ENCODE measurements around the gene WFDC1.

WFDC1 gene

DNA sequence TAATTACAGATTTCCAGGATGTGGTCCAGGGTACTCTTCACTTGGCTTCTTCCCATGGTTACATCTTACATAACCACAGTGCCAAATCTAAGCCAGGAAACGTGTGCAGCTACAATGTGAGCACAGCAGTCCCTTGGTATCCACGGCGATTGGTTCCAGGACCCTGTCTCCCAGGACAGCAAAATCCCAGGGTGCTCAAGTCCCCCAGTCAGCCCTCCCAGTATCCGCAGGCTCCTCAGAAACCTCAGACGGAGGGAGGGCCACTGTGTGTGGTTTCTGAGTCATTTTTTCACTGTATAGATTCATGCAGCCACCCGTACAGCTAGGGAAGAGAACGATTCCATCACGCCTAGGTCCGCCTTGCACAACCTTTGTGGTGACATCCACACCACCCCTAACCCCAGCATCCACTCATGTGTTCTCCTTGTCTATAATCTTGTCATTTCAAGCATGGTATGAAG lies 62.5 kb downstream of the WFDC1 start:
- DNase-seq, result peak; percentile 5

- no peak for DNase-seq
These were observed 64.1 kb downstream of the WFDC1 start for GRCh38 chr16:84358601-84359295.

DNA sequence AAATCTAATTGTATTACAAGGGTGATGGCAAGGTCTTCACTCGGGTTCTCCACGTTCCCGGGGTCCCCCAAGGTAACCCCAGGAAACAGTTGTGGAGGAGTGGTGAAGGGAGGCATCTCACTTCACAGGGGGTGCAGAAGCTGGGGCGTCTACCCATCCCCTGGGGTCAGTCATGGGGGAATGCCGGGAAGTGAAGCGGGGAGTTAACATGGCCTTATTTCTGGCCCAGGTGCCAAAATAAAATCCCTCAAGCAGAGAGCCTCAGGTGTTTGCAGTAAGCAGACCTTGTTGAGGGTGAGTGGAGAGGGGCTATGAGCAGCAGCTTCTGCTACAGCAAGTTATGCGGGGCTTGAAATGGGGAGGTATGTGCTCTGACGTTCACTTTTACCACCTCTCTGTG lies 64.6 kb downstream of the WFDC1 start:
- no peak for DNase-seq

DNA sequence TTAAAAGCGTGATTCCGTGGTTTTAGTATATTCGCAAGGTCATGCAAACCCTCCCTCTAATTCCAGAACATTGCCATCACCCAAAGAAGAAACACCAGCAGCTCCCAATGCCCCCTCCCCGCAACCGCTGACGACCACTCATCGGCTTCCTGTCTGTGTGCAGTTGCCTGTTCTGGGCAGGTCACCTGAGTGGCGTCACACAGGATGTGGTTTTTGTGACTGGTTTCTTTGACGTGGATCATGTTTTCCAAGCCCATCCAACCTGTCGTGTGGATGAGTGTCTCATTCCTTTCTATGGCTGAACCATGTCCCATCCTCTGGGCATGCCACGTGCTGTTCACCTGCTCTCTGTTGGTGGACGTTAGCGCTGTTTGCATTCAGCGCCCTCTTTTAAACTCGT lies 65.5 kb downstream of the WFDC1 start:
- peak; percentile 4 for DNase-seq

- DNase-seq, result no peak
These were observed 66.1 kb downstream of the WFDC1 start for GRCh38 chr16:84360748-84361147.

- no peak for DNase-seq
These were observed 66.9 kb downstream of the WFDC1 start for GRCh38 chr16:84361546-84361945.

GRCh38 chr16:84362471-84362941 lies 67.8 kb downstream of the WFDC1 start:
- DNase-seq, result no peak

- DNase-seq, result no peak
These were observed 71.5 kb downstream of the WFDC1 start for GRCh38 chr16:84366208-84366607.

- no peak for DNase-seq
These were observed 72.6 kb downstream of the WFDC1 start for GRCh38 chr16:84367297-84367680.

GRCh38 chr16:84367750-84368307 lies 73.2 kb downstream of the WFDC1 start:
- no peak for DNase-seq

- no peak for DNase-seq
These were observed 73.8 kb downstream of the WFDC1 start, which contains the start of gene ATP2C2 for GRCh38 chr16:84368308-84368996. Gene ATP2C2, plus strand, starts transcription at chr16:84368538. Its CDS starts 78 bp downstream, at chr16:84368616.

DNA sequence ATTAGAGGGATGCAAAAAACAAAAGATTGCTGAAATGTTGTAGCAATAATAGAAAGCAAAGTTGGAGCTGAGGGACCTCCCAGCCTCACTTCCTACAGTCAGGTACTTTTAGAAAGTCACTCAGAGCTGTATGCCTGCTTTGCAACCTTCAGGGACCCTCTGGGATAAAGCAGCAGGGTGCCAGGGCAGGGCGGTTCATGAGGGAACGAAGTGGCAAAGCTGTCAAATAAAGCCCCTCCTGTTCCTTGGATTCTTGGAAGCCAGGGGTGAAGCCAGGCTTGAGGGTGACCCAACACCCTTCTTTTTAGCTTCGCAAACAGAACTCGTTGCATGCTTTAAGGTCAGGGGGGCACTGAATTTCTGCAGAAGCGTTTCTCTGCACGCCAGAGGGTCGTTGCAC lies 74.4 kb downstream of the WFDC1 start:
- no peak for DNase-seq

- DNase-seq, result no peak
These were observed 75.4 kb downstream of the WFDC1 start for GRCh38 chr16:84369938-84370627.

DNA sequence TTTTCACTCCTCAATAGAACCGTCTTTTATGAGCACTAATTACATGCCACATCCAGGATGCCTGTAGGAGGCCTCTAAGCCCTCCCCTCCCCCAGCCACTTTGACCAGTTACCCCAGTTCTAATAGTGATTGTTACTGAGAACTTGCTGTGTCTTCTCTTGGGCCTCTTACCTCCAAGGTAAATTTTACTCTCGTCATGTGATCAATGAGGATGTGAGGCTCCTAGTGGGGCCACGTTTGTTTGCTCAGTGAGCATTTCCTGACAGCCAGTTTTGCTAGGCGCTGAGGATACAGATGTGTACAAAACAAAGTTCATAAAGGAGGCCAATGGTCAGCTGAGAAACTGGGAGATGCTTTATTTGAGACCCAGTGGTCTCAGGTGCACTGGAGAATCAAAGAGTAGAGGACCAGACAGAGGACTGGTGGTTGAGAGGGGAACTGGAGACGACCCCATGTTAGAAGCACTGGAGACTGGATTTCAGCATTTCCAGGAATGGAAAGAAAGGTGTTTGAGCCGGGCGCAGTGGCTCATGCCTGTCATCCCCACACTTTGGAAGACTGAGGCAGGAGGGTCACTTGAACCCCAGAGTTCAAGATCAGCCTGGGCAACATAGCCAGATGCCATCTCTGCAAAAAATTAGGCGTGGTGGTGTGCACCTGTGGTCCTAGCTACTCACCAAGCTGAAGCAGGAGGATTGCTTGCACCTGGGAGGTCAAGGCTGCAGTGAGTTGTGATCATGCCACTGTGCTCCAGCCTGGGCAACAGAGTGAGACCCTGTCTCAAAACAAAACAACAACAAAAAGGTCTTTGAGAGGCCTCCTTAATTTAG lies 76.3 kb downstream of the WFDC1 start:
- DNase-seq, result no peak

DNA sequence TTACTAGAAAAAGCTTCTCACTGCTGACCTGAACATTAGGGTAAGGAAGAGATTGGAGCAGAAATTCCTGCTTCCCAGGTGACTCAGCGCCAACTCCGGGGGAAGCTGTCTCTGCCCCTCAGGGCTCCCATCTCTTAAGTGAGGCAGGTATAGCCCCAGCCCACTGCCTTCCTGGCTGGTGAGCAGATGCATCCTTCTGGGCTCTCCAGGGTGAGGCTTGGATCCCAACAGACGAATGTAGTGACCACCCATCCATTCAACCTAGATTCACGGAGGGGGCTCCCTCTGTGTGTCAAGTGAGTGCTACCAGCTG lies 76.8 kb downstream of the WFDC1 start:
- no peak for DNase-seq

GRCh38 chr16:84373907-84374489 lies 79.3 kb downstream of the WFDC1 start:
- no peak for DNase-seq

GRCh38 chr16:84378099-84378498 lies 83.4 kb downstream of the WFDC1 start:
- DNase-seq, result no peak

- no peak for DNase-seq
These were observed 83.9 kb downstream of the WFDC1 start for GRCh38 chr16:84378567-84378966.

DNA sequence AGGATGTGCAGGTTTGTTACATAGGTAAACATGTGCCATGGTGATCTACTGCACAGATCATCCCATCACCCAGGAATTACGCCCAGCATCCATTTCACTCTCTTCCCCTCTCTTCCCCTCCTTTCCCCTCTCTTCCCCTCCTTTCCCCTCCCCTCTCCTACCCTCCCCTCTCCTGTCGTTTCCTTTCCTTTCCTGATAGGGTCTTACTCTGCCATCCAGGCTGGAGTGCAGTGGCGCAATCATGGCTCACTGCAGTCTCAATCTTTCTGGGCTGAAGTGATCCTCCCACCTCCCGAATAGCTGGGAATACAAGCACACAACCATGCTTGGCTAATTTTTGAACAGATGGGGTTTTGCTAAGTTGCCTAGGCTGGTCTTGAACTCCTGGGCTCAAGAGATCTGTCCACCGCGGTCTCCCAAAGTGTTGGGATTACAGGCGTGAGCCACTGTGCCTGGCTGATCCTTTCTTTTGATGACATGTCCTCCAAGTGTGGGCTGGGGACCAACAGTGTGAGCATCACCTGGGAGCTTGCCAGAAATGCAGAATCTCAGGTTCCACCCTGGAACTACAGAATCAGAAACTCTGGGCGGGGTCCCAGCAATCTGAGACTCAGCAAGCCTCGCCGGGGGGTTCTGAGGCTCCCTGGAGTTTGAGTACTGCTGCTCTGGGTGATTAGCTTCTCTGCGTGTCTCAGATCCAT lies 84.5 kb downstream of the WFDC1 start:
- DNase-seq, result no peak

Data from CD4-positive, alpha-beta T cell treated with Interleukin-12 subunit alpha and Interleukin-12 subunit beta, for 1 hour (primary cell).